Right cardiac atrium (tissue), 5 donors: Measurements from ENCODE around the gene LIPC. TPM values are rescaled to one million over a fixed set of nuclear protein-coding genes. Genes with fewer than 3 reads are reported as not detected.

ENCODE experiments used
- ATAC-seq, 2 donors: fragments of 200-7000 bp; cut with Tn5 transposase; one replicate each; pipeline versions ENCODE4 v1.8.0 to v1.9.1; 2020; ENCODE audit warnings: moderate library complexity in 2 of 2, mild to moderate bottlenecking in 1 of 2
- DNase-seq, 3 donors: peaks; one replicate each; pipeline ENCODE4 v3.0.0-alpha.2; 2020
- H3K27ac ChIP-seq: one replicate; pipeline ENCODE4 v1.5.1; 2013; ENCODE audit warnings: mild to moderate bottlenecking, low read length, control low read depth, moderate library complexity
- H3K27me3 ChIP-seq: one replicate; pipeline ENCODE4 v1.6.1; 2013; ENCODE audit not compliant: control insufficient read depth, insufficient read depth
- H3K4me1 ChIP-seq: one replicate; pipeline ENCODE4 v1.6.1; 2013; ENCODE audit warnings: low read length; ENCODE audit not compliant: control insufficient read depth, insufficient read depth
- H3K4me3 ChIP-seq: one replicate; pipeline ENCODE4 v1.5.1; 2013; ENCODE audit warnings: low read length, control low read depth
- H3K9me3 ChIP-seq: one replicate; pipeline ENCODE4 v1.6.1; 2013; ENCODE audit warnings: low read length; ENCODE audit not compliant: control insufficient read depth
- WGBS: extraction: QIAGEN DNeasy Blood & Tissue Kit; methylation state at CpG from one replicate; pipeline ENCODE4 v1.1.7; 2013; 5-methylcytosine and 5-hydroxymethylcytosine counted together
- intact Hi-C, 4 donors: fragments of 100-400 bp; cut with DNase I; formaldehyde crosslinking; loops; one replicate each; pipeline versions ENCODE4 v1.11.0 to v1.14.0; 2022 to 2023
- polyA plus RNA-seq: library from polyadenylated mRNA; stranded (reverse); fragments of 200-250 nt; gene quantifications from one replicate; pipeline ENCODE4 v1.2.3, GENCODE V29; 2013
- total RNA-seq, 4 donors: library from RNA; stranded (reverse); fragmentation: NEBNext Ultra II Directional; extraction: Animal tissue kit (Norgen Biotek cat#: 25700); gene quantifications; one replicate each; pipeline ENCODE4 v1.2.1, GENCODE V29; 2021
- donor health status: healthy with polysubstance abuse.
- donor health status: DM: no; HTN: yes; CAD: no.
- donor health status: DM: no; HTN: no; CAD: no.
- donor health status: DM: no; HTN: yes; CAD: no; lungs with severe emphysema.
- donor health status: DM: yes; HTN: yes; CAD: no.

The LIPC gene
- total and polyA plus RNA-seq, 5 donors: 0.61 to 1.1 (median 0.88) TPM

GRCh38 chr15:58549785-58550074 is 117.9 kb downstream of the LIPC start:
- DNase-seq: peak in 1 of 3 donors; percentile 36
- H3K27ac ChIP-seq: peak overlapping the region; percentile 91
- H3K4me3 ChIP-seq: no peak overlapping the region
- H3K9me3 ChIP-seq: no peaks in the 10 kb centered on the region
- WGBS: 79% methylated on average over 7 of the region's 7 CpGs
- H3K4me1 ChIP-seq: peaks cover 7% of the 10 kb centered on the region
- H3K27me3 ChIP-seq: no peaks in the 10 kb centered on the region
- intact Hi-C loops: no loop called here
- no peak for ATAC-seq

DNA sequence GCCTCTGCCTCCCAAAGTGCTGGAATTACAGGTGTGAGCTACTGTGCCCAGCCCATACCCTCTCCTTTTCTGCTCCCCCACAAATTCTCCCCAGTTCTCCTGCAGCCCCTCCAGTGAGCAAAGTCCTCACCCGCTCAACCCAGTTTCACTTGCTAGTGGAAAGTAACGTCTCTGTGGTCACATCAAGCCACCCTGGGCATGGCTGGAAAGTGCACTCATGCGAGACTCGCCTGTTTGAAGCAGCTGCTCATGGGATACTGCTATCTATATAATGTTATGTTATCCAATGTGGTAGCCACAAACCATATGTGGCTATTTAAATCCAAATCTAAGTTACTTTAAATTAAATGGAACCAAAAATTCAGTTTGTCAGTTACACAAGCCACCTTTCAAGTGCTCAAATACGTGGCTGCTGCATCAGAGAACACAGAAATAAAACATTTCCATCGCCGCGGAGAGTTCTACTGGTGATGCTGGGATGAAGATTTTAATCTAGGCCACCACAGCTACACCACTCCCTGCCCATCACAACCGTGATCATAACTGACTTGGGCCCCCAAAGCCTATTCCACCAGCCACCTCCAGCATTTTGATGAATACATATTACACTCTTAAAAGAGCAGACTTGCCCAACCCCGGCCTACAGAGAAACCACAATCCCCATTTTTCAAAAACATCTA is 119.4 kb downstream of the LIPC start:
- ATAC-seq (no peak), DNase-seq (no peak)
- intact Hi-C loops: no loop called here
- 93% methylated on average over 10 of the region's 10 CpGs for WGBS
- H3K27ac ChIP-seq: no peak overlapping the region
- H3K4me1 ChIP-seq: peaks cover 10% of the 10 kb centered on the region
- no peaks in the 10 kb centered on the region for H3K27me3 ChIP-seq
- no peak overlapping the region for H3K4me3 ChIP-seq
- H3K9me3 ChIP-seq: no peaks in the 10 kb centered on the region

DNA sequence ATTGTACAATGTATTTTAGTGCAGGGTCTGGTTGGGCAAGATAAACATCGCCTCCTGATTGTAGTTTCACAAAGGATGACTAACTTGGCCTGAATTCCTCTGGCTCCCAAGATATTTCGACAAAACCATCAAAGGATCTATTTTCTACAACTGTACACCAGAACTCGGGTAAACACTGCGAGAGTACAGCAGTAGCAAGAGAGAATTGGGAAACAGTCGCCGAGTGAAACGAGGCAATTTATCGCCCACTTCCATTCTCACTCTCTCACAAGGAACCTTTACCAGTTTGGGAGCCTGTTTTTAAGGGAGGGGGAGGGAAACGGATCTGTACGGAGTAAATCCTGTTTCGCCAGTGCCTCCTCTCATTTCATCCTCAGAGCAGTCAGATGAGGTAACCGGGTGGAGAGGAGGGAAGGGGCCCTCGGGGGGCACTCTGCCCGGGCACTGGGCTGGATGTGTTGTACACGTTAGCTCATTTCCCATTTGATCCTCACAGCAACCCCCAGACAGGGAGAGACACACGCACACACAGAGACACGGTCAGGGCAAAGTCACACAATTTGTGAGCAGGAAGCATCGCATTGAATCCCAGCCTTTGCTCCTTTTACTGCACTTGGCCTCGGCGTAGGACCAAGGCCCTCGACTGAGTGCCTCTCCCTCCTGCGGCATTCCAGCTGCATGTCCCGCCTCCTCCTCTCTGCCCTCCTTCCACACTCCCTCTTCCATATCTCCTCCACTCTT is 120.1 kb downstream of the LIPC start:
- WGBS: 48% methylated on average over 23 of the region's 23 CpGs
- H3K27me3 ChIP-seq: no peaks in the 10 kb centered on the region
- peaks cover 10% of the 10 kb centered on the region for H3K4me1 ChIP-seq
- H3K4me3 ChIP-seq: no peak overlapping the region
- peak overlapping the region; percentile 9 for H3K27ac ChIP-seq
- intact Hi-C loops: no loop called here
- DNase-seq: peak; percentile 45 to 84 (median 66)
- H3K9me3 ChIP-seq: no peaks in the 10 kb centered on the region
- ATAC-seq: peak; percentile 31 to 62

GRCh38 chr15:58552505-58553364 is 120.9 kb downstream of the LIPC start:
- peak; percentile 55 to 78 (median 71) for DNase-seq
- peaks cover 5% of the 10 kb centered on the region for H3K4me1 ChIP-seq
- peak; percentile 13 to 23 for ATAC-seq
- H3K9me3 ChIP-seq: no peaks in the 10 kb centered on the region
- peak overlapping the region; percentile 9 for H3K27ac ChIP-seq
- no peaks in the 10 kb centered on the region for H3K27me3 ChIP-seq
- intact Hi-C loops: no loop called here
- no peak overlapping the region for H3K4me3 ChIP-seq
- 69% methylated on average over 24 of the region's 24 CpGs for WGBS

DNA sequence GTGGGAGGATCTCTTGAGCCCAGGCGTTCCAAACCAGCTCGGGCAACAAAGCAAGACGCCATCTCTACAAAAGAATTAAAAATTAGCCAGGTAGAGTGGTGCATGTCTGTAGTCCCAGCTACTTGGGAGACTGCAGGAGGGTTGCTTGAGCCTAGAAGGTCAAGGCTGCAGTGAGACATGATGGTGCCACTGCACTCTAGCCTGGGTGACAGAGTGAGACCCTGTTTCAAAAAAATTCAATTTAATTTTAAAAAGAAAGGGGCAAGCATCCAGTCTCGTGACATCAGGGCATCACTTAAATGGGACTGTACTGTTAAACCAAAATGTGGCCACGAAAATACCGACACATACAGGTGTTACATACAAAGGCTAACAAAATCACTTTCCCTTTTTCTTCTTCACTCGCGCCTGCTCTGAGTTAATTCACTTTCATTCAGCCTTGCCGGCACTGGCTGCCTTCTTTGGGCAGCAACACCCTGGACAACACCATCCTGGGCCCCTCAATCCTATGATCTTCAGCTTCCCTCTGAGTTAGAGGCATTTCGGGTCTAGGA is 121.7 kb downstream of the LIPC start:
- Histone ChIP-seq H3K27ac (no peak overlapping the region), H3K4me3 (no peak overlapping the region), H3K4me1 (peaks cover 5% of the 10 kb centered on the region), H3K27me3 (no peaks in the 10 kb centered on the region), H3K9me3 (no peaks in the 10 kb centered on the region)
- intact Hi-C loops: no loop called here
- no peak for ATAC-seq
- WGBS: 96% methylated on average over 10 of the region's 10 CpGs
- no peak for DNase-seq

GRCh38 chr15:58554758-58555157 is 123.0 kb downstream of the LIPC start:
- DNase-seq (peak in 1 of 3 donors; percentile 33), ATAC-seq (no peak)
- H3K4me3 ChIP-seq: no peak overlapping the region
- WGBS: 77% methylated on average over 5 of the region's 5 CpGs
- no peak overlapping the region for H3K27ac ChIP-seq
- intact Hi-C loops: no loop called here
- no peaks in the 10 kb centered on the region for H3K9me3 ChIP-seq
- no peaks in the 10 kb centered on the region for H3K27me3 ChIP-seq
- peaks cover 5% of the 10 kb centered on the region for H3K4me1 ChIP-seq

DNA sequence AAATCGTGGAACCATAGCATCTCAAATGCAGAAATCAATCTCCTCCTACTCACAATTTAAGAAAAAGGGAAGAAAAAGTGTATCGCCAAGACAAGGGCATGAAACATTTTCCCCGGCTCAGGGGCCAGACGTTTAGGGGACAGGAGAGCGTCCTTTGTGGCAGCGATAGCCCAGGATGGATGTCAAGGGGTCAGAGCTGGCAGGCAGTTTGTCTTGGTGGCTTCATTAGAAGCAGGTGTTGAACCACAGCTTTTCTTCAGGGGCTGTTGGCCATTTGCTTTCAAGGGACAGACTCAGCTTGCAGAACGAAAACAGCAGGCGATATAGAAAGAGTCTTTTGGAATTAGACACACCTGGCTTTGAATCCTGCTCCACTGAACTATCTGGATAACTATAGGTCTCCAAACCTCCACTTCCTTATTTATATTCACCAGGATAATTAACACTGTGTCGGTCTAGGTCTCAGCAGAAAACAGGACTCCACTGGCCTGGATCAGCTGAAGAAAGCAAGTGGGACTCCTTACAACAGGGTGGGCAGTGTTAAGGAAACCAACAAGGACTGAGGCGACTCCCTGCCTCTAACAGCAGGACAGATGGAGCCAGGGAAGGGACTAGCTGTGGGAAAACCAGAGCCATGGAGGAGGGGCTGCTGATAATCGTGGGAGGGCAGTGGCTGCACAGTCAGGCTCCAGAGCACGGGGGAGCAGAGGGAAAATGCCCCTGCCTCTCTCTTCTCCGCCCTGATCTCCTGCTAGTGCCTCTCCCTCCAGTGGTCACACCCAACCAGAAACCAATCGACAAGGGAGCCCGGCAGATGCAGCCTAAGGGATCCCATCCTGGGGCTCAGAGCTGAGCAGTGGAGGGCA is 123.6 kb downstream of the LIPC start:
- Histone ChIP-seq H3K9me3 (no peaks in the 10 kb centered on the region), H3K4me1 (peaks cover 3% of the 10 kb centered on the region), H3K27ac (no peak overlapping the region), H3K27me3 (no peaks in the 10 kb centered on the region), H3K4me3 (no peak overlapping the region)
- WGBS: 72% methylated on average over 15 of the region's 15 CpGs
- DNase-seq (no peak), ATAC-seq (no peak)
- intact Hi-C loops: no loop called here

DNA sequence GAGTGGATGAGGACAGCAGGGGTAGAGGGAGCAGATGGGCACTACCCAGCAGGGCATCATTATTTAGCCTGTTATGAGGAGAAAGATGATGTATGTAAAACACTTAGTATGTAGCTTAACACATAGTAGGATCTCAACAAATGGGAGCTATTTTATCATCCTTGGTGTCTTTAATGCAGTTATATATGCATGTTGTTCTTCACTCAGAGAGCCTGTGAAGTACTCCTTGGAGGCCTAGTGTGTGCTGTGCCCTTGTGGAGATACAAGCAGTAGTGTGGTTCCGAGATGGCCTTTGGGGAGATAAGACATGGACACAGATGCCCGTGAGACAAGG is 124.2 kb downstream of the LIPC start:
- Histone ChIP-seq H3K4me3 (no peak overlapping the region), H3K27ac (no peak overlapping the region), H3K9me3 (no peaks in the 10 kb centered on the region), H3K27me3 (no peaks in the 10 kb centered on the region), H3K4me1 (peaks cover 3% of the 10 kb centered on the region)
- 57% methylated on average over 2 of the region's 2 CpGs for WGBS
- no peak for DNase-seq
- intact Hi-C loops: no loop called here
- no peak for ATAC-seq

GRCh38 chr15:58556541-58556940 is 124.8 kb downstream of the LIPC start:
- Histone ChIP-seq H3K27ac (no peak overlapping the region), H3K9me3 (no peaks in the 10 kb centered on the region), H3K27me3 (no peaks in the 10 kb centered on the region), H3K4me3 (no peak overlapping the region), H3K4me1 (peaks cover 3% of the 10 kb centered on the region)
- DNase-seq (no peak), ATAC-seq (no peak)
- intact Hi-C loops: no loop called here
- 47% methylated on average over 3 of the region's 3 CpGs for WGBS

DNA sequence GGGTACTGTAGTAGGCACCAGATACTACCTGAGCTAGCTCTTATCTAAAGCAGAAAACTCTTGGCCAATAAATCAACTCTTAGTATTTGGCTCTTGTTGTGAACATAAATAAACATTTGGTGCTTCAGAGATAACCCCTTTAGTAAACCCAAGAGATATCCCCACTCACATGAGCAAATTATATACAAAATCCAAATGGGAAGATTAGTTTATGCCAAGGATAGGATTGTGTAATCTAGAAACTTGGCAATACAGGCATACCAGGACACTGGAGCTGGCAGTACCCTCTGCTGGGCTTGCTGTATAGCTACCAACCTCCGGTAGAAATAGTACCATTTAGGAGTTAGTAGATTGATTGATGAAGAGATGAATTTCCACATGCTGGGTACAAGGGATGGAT is 127.0 kb downstream of the LIPC start:
- no peak for DNase-seq
- WGBS: 95% methylated on average over 1 of the region's 1 CpG
- intact Hi-C loops: no loop called here

More for the DNA sequence above, 127.0 kb downstream of the LIPC start:
- ATAC-seq: no peak
- Histone ChIP-seq H3K27me3 (no peaks in the 10 kb centered on the region), H3K27ac (no peak overlapping the region), H3K4me1 (peaks cover 3% of the 10 kb centered on the region), H3K9me3 (no peaks in the 10 kb centered on the region), H3K4me3 (no peak overlapping the region)
